PC-3 (cell line): Measurements from ENCODE around the gene RBP3. TPM values are rescaled to one million over a fixed set of nuclear protein-coding genes. Genes with fewer than 3 reads are reported as not detected.

Experiments used
- ATAC-seq: fragments of 200-7000 bp; cut with Tn5 transposase; 2 replicates; pipeline ENCODE4 v1.9.1; 2020; ENCODE audit warnings: mild to moderate bottlenecking, moderate library complexity
- BruUV-seq: library from RNA; stranded (reverse); fragments of 400-500 nt; replicated peaks from 2 replicates; lab custom pipeline; 2021; lab: Mats Ljungman, UMichigan
- CTCF ChIA-PET: fragments of 300-600 bp; sonication (Branson Sonifier 250); formaldehyde crosslinking; loops from one replicate; lab custom pipeline; 2022; ENCODE audit warnings: antibody characterized with exemption; lab: Charles Lee
- POLR2A ChIA-PET: fragments of 300-600 bp; sonication (Branson Sonifier 250); formaldehyde crosslinking; loops from one replicate; lab custom pipeline; 2022; ENCODE audit warnings: antibody characterized with exemption; ENCODE audit not compliant: unreplicated experiment; lab: Charles Lee
- DNase-seq: peaks from one replicate; pipeline ENCODE4 v3.0.0-alpha.2; 2015
- H2AFZ ChIP-seq: fragments of 300-600 bp; sonication (generic); 2 replicates; pipeline ENCODE4 v1.6.0; 2016; ENCODE audit warnings: antibody characterized with exemption, low read length
- H3F3A ChIP-seq: fragments of 300-600 bp; sonication (generic); one replicate; pipeline ENCODE4 v1.6.0; 2017; ENCODE audit warnings: antibody characterized with exemption, low read length, control low read depth, mild to moderate bottlenecking; ENCODE audit not compliant: unreplicated experiment
- H3K27ac ChIP-seq: fragments of 300-600 bp; sonication (generic); 2 replicates; pipeline ENCODE4 v1.5.1; 2016; ENCODE audit warnings: mild to moderate bottlenecking, low read length
- H3K27me3 ChIP-seq: fragments of 300-600 bp; sonication (generic); 2 replicates; pipeline ENCODE4 v1.6.1; 2016; ENCODE audit warnings: low read length, mixed read lengths
- H3K36me3 ChIP-seq: fragments of 300-600 bp; sonication (generic); 2 replicates; pipeline ENCODE4 v1.6.1; 2016; ENCODE audit warnings: low read depth, mixed run types, low read length, mixed read lengths
- H3K4me1 ChIP-seq: fragments of 300-600 bp; sonication (generic); 2 replicates; pipeline ENCODE4 v1.5.1; 2016; ENCODE audit warnings: low read length; ENCODE audit not compliant: insufficient read depth
- H3K4me2 ChIP-seq: fragments of 300-600 bp; sonication (generic); 2 replicates; pipeline ENCODE4 v1.6.0; 2016; ENCODE audit warnings: low read length
- H3K4me3 ChIP-seq: fragments of 300-600 bp; sonication (generic); 2 replicates; pipeline ENCODE4 v1.5.1; 2016; ENCODE audit warnings: mild to moderate bottlenecking, low read length, mixed read lengths
- H3K79me2 ChIP-seq: fragments of 300-600 bp; sonication (generic); 2 replicates; pipeline ENCODE4 v1.6.1; 2017; ENCODE audit warnings: low read length, mixed read lengths
- H3K9ac ChIP-seq: fragments of 300-600 bp; sonication (generic); 2 replicates; pipeline ENCODE4 v1.6.0; 2016; ENCODE audit warnings: mild to moderate bottlenecking, low read length
- H3K9me2 ChIP-seq: fragments of 300-600 bp; sonication (generic); replicated peaks from 2 replicates; pipeline ENCODE4 v1.6.1; 2016; ENCODE audit warnings: mixed run types, low read length, mixed read lengths
- H3K9me3 ChIP-seq: fragments of 300-600 bp; sonication (generic); 2 replicates; pipeline ENCODE4 v1.6.1; 2016; ENCODE audit warnings: low read length, mixed read lengths
- H4K20me1 ChIP-seq: fragments of 300-600 bp; sonication (generic); 2 replicates; pipeline ENCODE4 v1.6.1; 2016; ENCODE audit warnings: low read length, mixed read lengths
- CTCF ChIP-seq: fragments of 300-600 bp; sonication (generic); conservative IDR thresholded peaks from 2 replicates; pipeline ENCODE4 v1.5.1; 2017; ENCODE audit warnings: antibody characterized with exemption, low read depth, mild to moderate bottlenecking, low read length
- EZH2 ChIP-seq: fragments of 300-600 bp; sonication (generic); IDR thresholded peaks from one replicate; pipeline ENCODE4 v1.6.1; 2017; ENCODE audit warnings: antibody characterized with exemption, mild to moderate bottlenecking, low read length; ENCODE audit not compliant: unreplicated experiment
- EZH2phosphoT487 ChIP-seq: fragments of 300-600 bp; sonication (generic); IDR thresholded peaks from 2 replicates; pipeline ENCODE4 v1.6.1; 2018; ENCODE audit warnings: mild to moderate bottlenecking, antibody characterized with exemption, low read length, borderline replicate concordance
- intact Hi-C: fragments of 100-400 bp; cut with micrococcal nuclease; formaldehyde crosslinking; loops from 2 replicates; pipeline ENCODE4 v1.9.0; 2023
- total RNA-seq: library from RNA; depleted of rRNA; stranded (reverse); fragments of >200 nt; gene quantifications from 2 replicates; pipeline ENCODE4 v1.2.3, GENCODE V29; 2014

The RBP3 gene
- total RNA-seq, 1 experiment from 2014 or later: not detected

GRCh38 chr10:47321521-47322195 is 26.5 kb upstream of the RBP3 start:
- DNase-seq (no peak), ATAC-seq (no peak)
- H3K9me3 ChIP-seq: no peaks in the 10 kb centered on the region
- no peaks in the 10 kb centered on the region for H3K9me2 ChIP-seq
- BruUV-seq: no TSS peak
- no peak overlapping the region for H3K4me3 ChIP-seq
- CTCF ChIA-PET: no interaction called here
- no peaks in the 10 kb centered on the region for H3K36me3 ChIP-seq
- no peaks in the 10 kb centered on the region; the same call in 1 of the 2 replicates for H3K27me3 ChIP-seq
- peaks cover 7% of the 10 kb centered on the region; the same call in 1 of the 2 replicates for H3K4me1 ChIP-seq
- no peak overlapping the region for H3K4me2 ChIP-seq
- no peak overlapping the region for H3K27ac ChIP-seq
- POLR2A ChIA-PET: no interaction called here
- no peaks in the 10 kb centered on the region for H3K79me2 ChIP-seq
- no peak overlapping the region for H3K9ac ChIP-seq
- intact Hi-C loops: no loop called here
- no peak for TF ChIP-seq EZH2
- TF ChIP-seq CTCF: no peak
- TF ChIP-seq EZH2phosphoT487: no peak
- no peak overlapping the region for H2AFZ ChIP-seq
- no peaks in the 10 kb centered on the region for H3F3A ChIP-seq
- H4K20me1 ChIP-seq: no peaks in the 10 kb centered on the region

GRCh38 chr10:47322300-47323061 is 25.7 kb upstream of the RBP3 start, which contains the start of gene GDF2:
Gene GDF2 (plus strand): TSS chr10:47322454. CDS start chr10:47322669, 215 bp downstream.
- Histone ChIP-seq H3K27me3 (no peaks in the 10 kb centered on the region; the same call in 1 of the 2 replicates), H3K36me3 (no peaks in the 10 kb centered on the region), H3K9ac (no peak within 1 kb of the TSS), H2AFZ (no peak within 1 kb of the TSS), H3K9me2 (no peaks in the 10 kb centered on the region), H3K27ac (no peak within 1 kb of the TSS), H3K4me1 (peaks cover 9% of the 10 kb centered on the region; the same call in 1 of the 2 replicates), H4K20me1 (no peaks in the 10 kb centered on the region), H3F3A (no peaks in the 10 kb centered on the region), H3K79me2 (no peaks in the 10 kb centered on the region), H3K4me2 (no peak within 1 kb of the TSS), H3K9me3 (no peaks in the 10 kb centered on the region), H3K4me3 (no peak within 1 kb of the TSS)
- no peak for DNase-seq
- no peak for ATAC-seq
- TF ChIP-seq EZH2phosphoT487 (no peak), CTCF (no peak), EZH2 (no peak)
- BruUV-seq: no TSS peak
- CTCF ChIA-PET: no interaction called here
- intact Hi-C loops: no loop called here
- POLR2A ChIA-PET: no interaction called here
